Gastroesophageal sphincter (tissue), 3 donors: Measurements from ENCODE around the gene CNIH4.

Source experiments
- CTCF ChIP-seq, 4 experiments: fragments of 200-600 bp in 2 of 4; fragments of 450-650 bp in 2 of 4; sonication (generic) in 1 of 4; IDR thresholded peaks; one replicate each; pipeline ENCODE4 v1.5.1; 2017 to 2019; ENCODE audit warnings: antibody characterized with exemption in 4 of 4, mild to moderate bottlenecking in 2 of 4, moderate library complexity in 2 of 4
- POLR2A ChIP-seq, 2 donors: fragments of 450-650 bp; IDR thresholded peaks; one replicate each; pipeline ENCODE4 v1.6.1; 2017; ENCODE audit warnings: antibody characterized with exemption in 2 of 2, mild to moderate bottlenecking in 2 of 2, moderate library complexity in 1 of 2
- POLR2AphosphoS5 ChIP-seq: sonication (generic); formaldehyde crosslinking; IDR thresholded peaks from one replicate; pipeline ENCODE4 v1.6.1; 2017; ENCODE audit warnings: antibody characterized with exemption

GRCh38 chr1:224383218-224383617, 26.5 kb downstream of the CNIH4 start:
- TF ChIP-seq POLR2AphosphoS5 (no peak), CTCF (IDR thresholded peaks at IDR 0.05) (no peak), POLR2A (IDR thresholded peaks at IDR 0.05) (no peak)
